Thyroid gland (tissue), 4 donors: ENCODE measurements around the gene AFF3.

Experiments
- CTCF ChIP-seq, 6 experiments: fragments of 200-600 bp in 3 of 6; fragments of 450-650 bp in 3 of 6; sonication (generic) in 3 of 6; IDR thresholded peaks; one replicate each; pipeline ENCODE4 v1.5.1; 2016 to 2019; ENCODE audit warnings: antibody characterized with exemption in 6 of 6, mild to moderate bottlenecking in 2 of 6, inconsistent platforms in 1 of 6, moderate library complexity in 1 of 6
- POLR2A ChIP-seq, 2 donors: fragments of 450-650 bp; IDR thresholded peaks; one replicate each; pipeline ENCODE4 v1.6.1; 2017; ENCODE audit warnings: antibody characterized with exemption in 2 of 2, mild to moderate bottlenecking in 2 of 2, moderate library complexity in 1 of 2

DNA sequence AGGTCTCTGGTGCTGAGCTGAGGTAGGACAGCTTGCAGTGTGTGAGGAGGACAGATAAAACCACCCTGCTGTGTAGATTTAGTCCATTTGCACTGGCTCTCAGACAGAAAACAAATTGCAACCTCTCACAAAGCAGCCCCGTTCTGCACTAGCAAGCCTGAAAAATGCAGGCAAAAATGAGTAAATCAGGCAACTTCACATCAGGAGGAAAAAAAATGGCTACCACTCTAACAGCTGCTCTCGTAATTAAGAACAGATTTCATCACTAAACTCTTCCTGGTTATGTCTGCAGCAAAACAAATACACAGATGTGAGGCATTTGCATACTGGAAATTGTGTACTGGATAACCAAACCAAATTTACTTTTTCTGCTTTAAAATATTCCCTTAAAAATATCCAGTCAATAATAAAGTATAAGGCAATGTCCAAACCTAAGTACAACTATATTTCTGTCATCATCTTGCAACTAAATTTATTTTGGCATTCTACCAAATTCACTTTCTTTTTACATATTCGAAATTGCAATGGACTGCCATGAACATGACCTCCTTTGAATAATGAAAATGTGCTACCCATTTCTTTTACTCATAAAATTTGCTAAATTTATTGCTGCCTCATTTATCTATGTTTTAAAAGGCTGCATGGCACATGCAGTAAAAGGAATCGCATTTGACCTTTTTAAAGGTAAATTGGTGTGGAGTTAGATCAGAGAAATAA, 157.4 kb downstream of the AFF3 start:
- TF ChIP-seq CTCF (IDR thresholded peaks at IDR 0.05) (no peak), POLR2A (IDR thresholded peaks at IDR 0.05) (no peak)
